ENCODE measurements around the gene BPHL.
"Not testable (repeated sequence)": the region's sequence is repeated elsewhere in the genome, so short reads cannot be mapped to it uniquely, and the experiment has no call there.

BPHL gene

DNA sequence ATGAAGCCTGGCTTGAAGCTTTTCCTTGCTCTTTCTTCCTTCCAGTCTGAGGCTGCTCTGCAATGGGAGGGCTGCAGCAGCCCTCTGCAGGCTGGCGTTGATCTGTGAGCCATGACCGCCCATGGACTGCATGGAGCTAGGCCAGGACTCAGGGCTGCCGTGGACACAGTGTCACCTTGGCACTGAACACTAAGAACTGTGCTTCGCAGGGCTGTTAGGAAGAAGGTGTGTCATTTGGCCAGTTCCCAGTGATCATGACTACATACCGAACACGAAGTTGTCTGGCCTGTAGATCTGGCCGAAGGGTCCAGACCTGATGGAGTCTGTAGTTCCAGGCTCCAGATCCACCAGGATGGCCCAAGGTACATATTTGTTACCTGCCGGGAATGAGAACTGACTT lies 60.2 kb downstream of the BPHL start:
- not testable (repeated sequence) for DNase-seq (ENCODE audit: low read depth, low spot score)

DNA sequence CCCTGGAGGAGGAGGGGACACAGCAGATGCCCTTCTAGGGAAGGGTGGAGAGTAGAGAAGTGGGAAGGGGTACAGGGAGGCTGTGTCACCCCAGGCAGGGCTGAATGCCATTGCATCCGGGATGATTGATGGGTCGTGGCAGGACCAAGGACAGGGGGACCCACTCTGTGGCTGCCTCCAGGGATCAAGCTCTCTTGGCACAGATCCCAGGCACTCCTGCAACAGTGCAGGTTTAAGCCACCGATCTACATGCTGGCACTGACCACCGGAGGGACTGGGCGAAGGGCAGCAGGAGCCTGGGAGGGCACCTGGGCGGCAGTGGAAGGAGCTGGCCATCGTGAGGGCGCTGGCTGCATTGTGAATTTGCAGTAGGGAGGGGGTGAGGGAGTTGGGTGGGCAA lies 61.4 kb downstream of the BPHL start:
- not testable (repeated sequence) for DNase-seq (ENCODE audit: low read depth, low spot score)

DNA sequence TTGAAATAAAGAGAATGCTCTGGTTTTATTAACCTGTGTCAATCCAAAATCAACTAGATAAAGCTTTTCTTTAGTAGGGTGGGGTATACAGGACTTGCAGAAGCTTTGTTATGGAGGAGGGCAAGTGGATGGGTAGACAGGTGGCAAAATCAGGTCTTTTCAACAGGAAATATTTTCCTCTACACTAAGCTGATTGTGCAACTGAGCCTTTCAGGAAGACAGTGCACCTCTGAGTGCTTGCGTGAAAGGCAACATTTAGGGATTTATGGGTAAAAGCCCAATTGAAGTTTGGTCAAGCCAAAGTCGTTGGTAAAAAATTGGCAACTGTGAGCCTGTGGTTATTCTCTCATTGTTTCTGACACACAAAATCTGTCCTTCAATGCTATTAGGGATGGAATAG lies 62.6 kb downstream of the BPHL start:
- no peak for DNase-seq (ENCODE audit: low read depth, low spot score)

DNA sequence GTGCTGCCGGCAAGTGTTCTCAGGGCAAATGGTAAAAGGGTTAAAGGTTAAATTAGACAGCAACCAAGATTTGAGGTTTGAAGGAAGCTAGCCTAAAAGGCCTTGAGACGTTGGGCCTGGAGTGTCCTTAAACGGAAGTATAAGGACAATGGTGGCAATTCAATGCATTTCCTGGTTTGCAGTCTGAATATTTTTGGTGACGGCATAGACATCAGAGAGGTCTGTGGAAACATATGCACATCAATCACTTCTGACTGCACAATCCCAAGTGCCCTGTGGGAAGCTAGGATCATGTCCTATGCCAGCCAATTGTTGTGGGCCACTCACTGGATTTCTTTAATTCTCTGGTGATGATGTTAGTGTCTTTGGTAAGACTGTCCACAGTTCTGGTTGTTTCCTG lies 64.6 kb downstream of the BPHL start:
- no peak for DNase-seq (ENCODE audit: low read depth, low spot score)

DNA sequence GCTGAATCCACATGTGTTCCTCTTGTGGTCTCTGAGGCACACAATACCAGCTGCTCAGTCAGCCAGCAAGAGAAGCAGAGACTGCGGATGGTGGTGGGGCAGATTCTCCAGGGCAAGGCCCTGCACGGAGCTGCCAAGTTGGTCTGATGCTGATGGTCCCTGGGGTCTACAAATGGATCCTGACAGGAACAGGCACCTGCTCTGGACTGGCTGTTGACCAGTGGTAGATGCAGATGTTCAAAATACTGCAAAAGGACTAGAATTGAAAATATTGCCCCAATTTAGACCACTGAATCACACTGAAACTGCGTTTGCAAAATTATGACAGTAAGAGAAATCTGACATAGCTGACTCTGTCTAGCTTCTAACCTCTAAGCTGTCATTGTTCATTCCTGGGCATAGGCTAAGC lies 68.5 kb downstream of the BPHL start:
- no peak for DNase-seq (ENCODE audit: low read depth, low spot score)

DNA sequence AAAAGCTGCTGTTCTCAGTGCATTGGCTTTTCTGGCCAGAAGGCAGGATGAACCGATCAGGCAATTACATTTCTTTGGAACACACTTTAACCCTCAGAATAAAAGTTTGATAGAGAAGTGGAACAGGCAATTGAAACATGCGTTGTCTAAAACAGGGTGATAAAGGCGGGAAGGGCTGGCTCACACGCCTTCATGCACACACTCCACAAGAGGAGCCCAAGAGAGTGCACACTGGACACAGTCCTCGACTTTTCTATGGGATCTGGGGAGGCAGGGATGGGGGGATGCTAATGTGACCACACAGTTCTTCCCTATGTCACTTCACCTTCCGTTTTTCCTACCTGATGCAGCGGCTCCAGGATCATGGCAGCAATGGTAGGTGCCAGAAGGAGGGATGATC lies 69.8 kb downstream of the BPHL start:
- no peak for DNase-seq (ENCODE audit: low read depth, low spot score)

DNA sequence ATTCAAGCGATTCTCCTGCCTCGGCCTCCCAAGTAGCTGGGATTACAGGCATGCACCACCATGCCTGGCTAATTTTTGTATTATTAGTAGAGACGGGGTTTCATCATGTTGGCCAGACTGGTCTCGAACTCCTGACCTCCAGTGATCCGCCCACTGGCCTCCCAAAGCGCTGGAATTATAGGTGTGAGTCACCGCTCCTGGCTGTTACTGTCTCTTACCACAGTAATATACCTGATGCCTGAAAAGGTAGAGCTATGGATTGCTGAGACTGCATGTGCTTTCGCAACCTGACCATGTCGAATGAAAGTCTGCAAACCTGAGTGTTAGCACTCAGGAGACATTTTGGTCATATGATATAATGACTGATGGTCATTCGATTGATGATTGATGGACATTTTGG lies 70.7 kb downstream of the BPHL start:
- not testable (repeated sequence) for DNase-seq (ENCODE audit: low read depth, low spot score)

DNA sequence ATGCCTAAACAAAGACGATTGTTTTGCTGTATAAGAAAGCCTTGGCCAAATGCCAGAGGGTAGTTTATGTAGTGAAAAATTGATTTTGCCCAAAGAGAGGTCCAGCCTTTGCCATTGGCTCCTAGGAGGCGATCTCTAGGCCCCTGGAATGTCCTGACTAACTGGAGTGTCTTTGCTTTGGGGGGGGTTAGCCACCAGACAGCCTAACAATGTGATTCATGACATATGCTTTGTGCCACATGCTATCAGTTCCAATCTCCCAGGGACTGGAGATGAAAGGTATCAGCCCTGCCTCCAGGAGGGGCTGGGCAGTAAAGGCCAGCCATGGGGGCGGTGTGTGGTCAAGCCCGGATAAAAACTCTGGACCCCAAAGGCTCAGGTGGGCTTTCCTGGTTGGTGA lies 71.5 kb downstream of the BPHL start:
- DNase-seq (ENCODE audit: low read depth, low spot score): no peak

DNA sequence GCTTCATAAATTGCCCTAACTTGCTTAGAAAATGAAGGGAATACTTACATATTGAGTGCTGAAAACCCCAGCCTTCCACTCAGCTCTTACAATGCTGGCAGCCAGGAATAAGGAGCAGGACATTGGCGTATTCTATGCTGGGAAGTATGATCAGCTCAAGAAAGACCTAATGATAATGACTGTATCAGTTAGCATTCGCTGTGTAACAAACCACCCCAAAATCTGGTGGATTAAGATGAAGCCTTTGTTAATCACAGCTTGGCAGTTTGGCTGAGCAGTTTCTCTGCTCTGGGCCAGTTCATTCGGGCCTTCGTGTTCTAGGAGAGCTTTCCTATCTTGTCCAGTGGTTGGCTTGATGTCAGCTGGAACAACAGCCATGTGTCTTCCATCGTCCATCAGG lies 72.3 kb downstream of the BPHL start:
- no peak for DNase-seq (ENCODE audit: low read depth, low spot score)

DNA sequence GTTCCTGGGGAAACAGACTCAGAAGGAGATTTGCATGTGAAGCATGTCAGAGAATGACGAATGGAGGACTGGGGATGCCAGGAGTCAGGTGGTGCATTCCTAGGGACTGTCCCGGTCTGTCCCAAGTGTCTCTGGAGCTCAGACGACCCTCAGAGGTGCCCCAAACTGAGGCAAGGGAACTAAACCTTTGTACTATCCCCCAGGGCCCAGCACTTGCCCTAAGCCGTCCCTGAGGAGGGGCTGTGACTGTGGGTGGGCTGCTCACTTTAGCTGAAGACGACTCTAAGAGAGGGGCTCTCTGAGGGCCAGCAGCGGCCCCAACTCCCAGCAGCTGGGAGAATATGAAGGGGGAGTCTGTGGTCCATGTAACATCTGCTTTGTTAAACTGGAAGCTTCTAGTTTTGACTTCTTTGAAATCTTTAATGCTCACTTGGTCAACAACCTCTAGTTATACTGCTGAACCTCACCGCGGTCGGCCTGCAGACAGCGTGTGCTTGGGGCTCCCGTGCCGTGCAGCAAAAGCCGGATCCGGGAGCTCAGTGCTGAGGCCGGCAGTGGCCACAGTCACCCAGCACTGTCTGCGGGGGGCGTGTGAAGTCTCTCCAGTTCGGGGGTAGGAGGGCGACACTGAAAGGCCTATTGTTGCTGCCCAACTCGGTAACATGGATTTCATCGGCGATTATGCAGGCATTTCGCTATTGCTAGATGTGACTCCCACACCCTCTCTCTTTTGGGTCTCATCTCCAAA lies 74.8 kb downstream of the BPHL start:
- DNase-seq (ENCODE audit: low read depth, low spot score): no peak

DNA sequence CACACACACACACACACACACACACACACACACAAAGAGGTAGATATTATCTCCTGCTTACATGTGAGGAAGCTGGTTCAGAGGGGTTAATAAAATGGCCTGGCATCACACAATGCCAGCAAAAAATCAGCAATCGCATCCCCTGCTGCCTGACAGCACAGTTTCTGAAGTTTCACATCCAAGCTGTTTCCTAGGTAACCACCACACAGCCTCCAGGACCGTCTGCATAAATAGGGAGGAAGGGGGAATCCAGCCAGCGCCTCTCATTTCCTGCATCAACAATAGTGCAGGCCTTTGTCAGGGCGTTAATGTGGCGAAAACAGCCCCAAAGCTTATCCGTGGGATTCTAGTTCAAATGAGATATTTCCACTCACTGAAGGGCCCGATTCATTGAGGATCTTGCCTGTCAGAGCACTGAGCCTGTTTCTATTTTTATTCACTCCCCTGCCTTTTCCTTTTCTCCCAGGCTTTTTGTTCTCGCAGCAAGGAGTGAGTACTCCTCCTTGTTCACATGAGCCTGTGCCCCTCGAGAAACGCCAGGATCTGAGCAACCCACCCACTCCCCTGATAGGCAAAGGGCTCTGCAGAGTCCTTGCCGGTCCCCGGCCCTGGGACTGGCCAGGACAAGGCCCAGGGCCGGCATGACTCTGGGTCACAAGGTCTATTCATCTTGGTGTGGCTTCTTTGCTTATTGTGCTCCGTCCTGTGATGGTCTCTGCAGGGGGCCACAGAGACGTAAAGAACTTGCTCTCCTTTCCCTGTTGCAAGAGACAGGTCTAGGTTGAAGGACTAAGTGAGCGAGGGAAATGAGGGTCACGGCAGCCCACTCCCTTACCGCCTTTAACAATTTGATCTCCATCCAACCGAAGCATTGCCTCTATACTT lies 76.3 kb downstream of the BPHL start:
- no peak for DNase-seq (ENCODE audit: low read depth, low spot score)

DNA sequence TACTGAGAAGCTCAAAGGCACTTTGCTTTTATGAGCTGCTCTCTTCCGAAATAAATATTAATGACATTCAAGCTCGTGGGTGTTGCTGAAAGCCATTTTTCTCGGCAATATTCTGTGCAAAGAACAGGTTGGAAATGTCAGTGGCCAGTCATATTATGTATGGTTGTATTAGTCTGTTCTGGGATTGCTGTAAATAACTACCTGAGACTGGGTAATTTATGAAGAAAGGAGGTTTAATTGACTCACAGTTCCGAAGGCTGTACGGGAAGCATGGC lies 76.8 kb downstream of the BPHL start:
- DNase-seq (ENCODE audit: low read depth, low spot score): no peak

DNA sequence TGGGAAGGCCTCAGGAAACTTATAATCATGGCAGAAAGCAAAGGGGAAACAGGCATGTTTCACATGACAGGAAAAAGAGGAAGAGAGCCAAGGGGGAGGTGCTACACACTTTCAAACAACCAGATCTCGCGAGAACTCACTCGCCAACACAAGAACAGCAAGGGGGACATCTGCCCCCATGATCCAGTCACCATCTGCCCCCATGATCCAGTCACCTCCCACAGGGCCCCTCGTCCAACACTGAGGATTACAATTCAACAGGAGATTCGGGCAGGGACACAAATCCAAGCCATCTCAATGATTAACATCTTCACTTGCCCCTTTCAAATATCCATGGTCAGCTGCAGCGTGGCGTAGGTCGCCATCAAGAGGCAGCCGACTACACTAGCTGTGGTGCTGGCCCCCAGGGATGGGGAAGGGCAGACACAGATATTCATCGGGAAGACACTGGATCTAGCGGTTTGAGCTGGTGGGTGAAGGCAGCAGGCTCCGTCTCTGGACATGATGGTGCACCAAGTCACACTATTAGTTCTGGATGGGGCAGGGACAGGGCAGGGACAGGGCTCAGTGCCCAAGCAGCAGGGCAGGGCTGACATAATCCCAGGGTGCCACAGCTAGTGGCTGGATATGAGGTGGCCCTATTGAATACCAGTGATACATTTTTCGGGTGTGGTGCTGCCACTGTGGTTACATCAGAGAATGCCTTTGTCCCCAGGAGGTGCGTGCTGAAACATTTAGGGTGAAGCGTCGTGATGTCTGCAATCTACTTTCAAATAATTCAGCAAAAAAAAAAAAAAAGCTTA lies 77.4 kb downstream of the BPHL start:
- DNase-seq (ENCODE audit: low read depth, low spot score): no peak

DNA sequence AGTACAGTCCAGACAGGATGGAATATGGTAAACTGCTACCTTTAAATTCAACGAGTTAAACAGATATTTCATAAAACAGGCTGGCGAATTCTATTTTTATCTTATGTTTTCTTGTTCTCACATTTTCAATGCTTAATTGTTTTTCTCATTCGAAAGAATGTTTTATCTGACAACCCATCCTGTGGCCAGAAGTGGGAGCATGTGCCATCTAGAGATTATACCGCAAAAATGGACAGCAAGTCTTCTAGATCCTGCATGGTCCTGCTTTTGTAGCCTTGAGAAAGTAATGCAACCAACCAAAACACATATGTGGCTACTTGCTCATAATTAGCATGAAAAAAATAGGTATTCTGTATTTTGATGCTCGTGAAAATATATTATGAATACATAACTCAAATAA lies 78.3 kb downstream of the BPHL start:
- DNase-seq (ENCODE audit: low read depth, low spot score): no peak

DNA sequence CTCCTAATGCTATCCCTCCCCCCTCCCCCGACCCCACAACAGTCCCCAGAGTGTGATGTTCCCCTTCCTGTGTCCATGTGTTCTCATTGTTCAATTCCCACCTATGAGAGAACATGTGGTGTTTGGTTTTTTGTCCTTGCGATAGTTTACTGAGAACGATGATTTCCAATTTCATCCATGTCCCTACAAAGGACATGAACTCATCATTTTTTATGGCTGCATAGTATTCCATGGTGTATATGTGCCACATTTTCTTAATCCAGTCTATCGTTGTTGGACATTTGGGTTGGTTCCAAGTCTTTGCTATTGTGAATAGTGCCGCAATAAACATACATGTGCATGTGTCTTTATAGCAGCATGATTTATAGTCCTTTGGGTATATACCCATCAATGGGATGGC lies 79.2 kb downstream of the BPHL start:
- DNase-seq (ENCODE audit: low read depth, low spot score): not testable (repeated sequence)

DNA sequence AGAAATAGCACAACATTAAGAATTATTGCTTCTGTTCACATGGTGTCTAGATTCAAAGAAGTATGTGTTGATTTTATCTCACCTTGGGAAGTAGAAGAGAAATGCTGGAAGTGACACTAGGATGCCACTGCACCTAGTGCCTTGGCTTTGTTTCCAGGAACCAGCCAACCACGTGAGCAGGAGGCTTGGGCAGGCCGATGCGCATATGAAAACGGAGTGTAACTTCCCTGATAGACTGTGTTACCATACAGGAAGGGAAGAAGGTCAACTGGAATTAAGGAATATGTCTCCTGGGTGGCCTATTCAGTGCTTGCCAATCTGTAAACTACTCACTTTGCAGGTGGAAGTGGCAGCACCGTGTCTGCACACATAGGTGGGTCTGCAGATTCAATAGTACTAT lies 80.9 kb downstream of the BPHL start:
- DNase-seq (ENCODE audit: low read depth, low spot score): no peak

DNA sequence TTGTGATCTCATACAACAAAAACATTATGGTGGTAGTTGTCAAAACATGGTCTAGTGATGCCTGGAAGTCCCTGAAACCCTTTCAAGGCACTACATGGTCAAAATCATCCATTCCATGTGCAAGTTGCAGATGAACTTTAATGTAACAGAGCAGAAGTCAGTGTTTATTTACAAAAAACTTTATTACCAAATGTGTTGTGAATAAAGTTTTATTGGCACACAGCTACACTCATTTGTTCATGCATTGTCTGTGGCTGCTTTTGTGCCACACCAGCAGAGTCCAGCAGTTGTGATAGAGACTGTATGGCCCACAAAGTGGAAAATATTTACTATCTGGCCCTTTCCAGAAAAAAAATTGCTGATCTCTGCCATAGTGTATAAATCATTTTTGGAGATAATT lies 82.2 kb downstream of the BPHL start:
- no peak for DNase-seq (ENCODE audit: low read depth, low spot score)

DNA sequence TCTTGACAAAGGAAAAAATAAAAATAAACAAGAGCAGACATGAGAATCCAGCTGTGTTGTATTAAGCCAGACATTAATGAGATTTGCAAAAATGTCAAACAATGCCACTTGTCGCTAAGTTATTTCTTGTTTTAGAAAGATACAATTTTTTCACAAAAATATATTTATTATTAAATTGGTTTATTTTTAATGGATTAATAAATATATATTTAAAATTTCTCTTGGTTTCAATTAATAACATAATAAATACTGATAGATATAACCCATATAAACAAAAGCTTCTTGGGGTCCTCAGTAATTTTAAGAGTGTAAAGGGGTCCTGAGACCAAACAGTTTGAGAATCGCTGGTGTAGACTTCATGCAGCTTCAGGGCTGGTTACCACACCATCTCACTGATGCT lies 82.9 kb downstream of the BPHL start:
- DNase-seq (ENCODE audit: low read depth, low spot score): no peak

All from brain pericyte (primary cell).